ENCODE data around the gene FCHSD2. TPM values are rescaled to one million over a fixed set of nuclear protein-coding genes. Genes with fewer than 3 reads are reported as not detected.

Gene FCHSD2
- polyA plus RNA-seq, 4 donors = 2.0 to 25.1 (median 7.9) TPM

DNA sequence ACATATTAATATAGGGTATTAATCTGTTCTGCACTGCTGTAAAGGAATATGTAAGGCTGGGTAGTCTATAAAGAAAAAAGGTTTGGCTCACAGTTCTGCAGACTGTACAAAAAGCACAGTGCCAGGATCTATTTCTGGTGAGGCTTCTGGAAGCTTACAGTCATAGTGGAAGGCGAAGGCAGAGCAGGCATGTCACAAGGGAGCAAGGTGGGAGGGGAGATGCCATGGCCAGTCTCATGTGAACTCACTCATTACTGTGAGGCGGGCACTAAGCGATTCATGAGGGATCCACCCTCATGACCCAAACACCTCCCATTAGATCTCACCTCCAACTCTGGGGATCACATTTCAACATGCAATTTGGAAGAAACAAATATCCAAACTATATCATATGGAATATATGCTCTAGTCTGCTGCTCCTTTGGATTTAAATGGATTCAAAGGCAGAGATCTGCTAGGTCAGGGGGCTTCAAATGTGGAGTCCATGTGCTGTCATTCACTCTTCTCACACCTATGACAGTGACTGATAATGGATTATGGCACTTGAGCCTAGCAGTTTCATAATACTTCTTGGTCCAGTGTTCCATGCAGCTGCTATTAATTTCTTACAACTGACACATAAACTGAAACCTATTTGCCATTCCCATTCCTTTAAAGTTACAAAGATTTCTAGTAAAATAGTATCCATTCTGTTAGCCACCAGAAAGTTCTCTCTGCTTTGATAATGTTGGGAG is 182.0 kb downstream of the FCHSD2 start:
- no peak overlapping the region for H3K4me3 ChIP-seq (ENCODE audit: low read depth in 1 of 3, low read length in 3 of 3)
- H3K27me3 ChIP-seq (ENCODE audit: control insufficient read depth in 3 of 3, insufficient read depth in 3 of 3, low read length in 3 of 3) = no peaks in the 10 kb centered on the region
- no peak overlapping the region for H3K27ac ChIP-seq (ENCODE audit: low read depth in 1 of 3, low read length in 2 of 3)
- H3K36me3 ChIP-seq (ENCODE audit: control insufficient read depth in 3 of 3, insufficient read depth in 2 of 3, low read depth in 1 of 3, low read length in 3 of 3) = peaks cover 0 to 2% (median 0%) of the 10 kb centered on the region in 3 donors
- H3K9me3 ChIP-seq (ENCODE audit: control insufficient read depth in 2 of 2, insufficient read depth in 1 of 2, low read depth in 1 of 2, low read length in 1 of 2) = no peaks in the 10 kb centered on the region
- DNase-seq (no peak), FAIRE-seq (no peak)
- H3K4me1 ChIP-seq (ENCODE audit: control insufficient read depth in 3 of 3, insufficient read depth in 2 of 3, low read depth in 1 of 3, low read length in 2 of 3) = no peaks in the 10 kb centered on the region
- 95 to 100% (median 97%) methylated on average over 3 of the region's 3 CpGs for WGBS, 3 donors

GRCh38 chr11:72958791-72959190 is 183.3 kb downstream of the FCHSD2 start:
- H3K9me3 ChIP-seq (ENCODE audit: control insufficient read depth in 2 of 2, insufficient read depth in 1 of 2, low read depth in 1 of 2, low read length in 1 of 2) = no peaks in the 10 kb centered on the region
- DNase-seq = no peak
- no peak overlapping the region for H3K4me3 ChIP-seq (ENCODE audit: low read depth in 1 of 3, low read length in 3 of 3)
- FAIRE-seq = no peak
- 91 to 95% (median 93%) methylated on average over 2 of the region's 2 CpGs for WGBS, 3 donors
- no peak overlapping the region for H3K27ac ChIP-seq (ENCODE audit: low read depth in 1 of 3, low read length in 2 of 3)
- H3K4me1 ChIP-seq (ENCODE audit: control insufficient read depth in 3 of 3, insufficient read depth in 2 of 3, low read depth in 1 of 3, low read length in 2 of 3) = peaks cover 0 to 5% (median 0%) of the 10 kb centered on the region in 3 donors
- H3K36me3 ChIP-seq (ENCODE audit: control insufficient read depth in 3 of 3, insufficient read depth in 2 of 3, low read depth in 1 of 3, low read length in 3 of 3) = peaks cover 0 to 2% (median 0%) of the 10 kb centered on the region in 3 donors
- H3K27me3 ChIP-seq (ENCODE audit: control insufficient read depth in 3 of 3, insufficient read depth in 3 of 3, low read length in 3 of 3) = no peaks in the 10 kb centered on the region

DNA sequence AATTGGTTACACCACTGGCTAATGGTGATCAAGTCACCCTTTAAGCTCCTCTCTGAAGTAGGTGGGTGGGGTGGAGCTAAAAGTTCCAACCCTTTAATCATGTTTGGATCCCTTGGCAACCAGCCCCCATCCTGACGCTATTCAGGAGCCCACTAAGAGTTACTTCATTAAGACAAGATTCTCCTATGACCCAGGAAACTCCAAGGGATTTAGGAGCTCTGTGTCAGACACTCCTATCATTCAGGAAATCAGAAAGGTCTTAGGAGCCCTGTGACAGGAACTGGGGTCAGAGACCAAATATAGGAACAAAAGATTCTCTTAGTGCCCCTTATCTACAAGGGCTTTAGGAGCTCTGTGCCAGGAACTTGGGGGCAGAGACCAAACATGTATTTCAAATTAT is 186.7 kb downstream of the FCHSD2 start:
- Histone ChIP-seq H3K4me3 (ENCODE audit: low read depth in 1 of 3, low read length in 3 of 3) (no peak overlapping the region), H3K36me3 (ENCODE audit: control insufficient read depth in 3 of 3, insufficient read depth in 2 of 3, low read depth in 1 of 3, low read length in 3 of 3) (no peaks in the 10 kb centered on the region), H3K9me3 (ENCODE audit: control insufficient read depth in 2 of 2, insufficient read depth in 1 of 2, low read depth in 1 of 2, low read length in 1 of 2) (no peaks in the 10 kb centered on the region), H3K4me1 (ENCODE audit: control insufficient read depth in 3 of 3, insufficient read depth in 2 of 3, low read depth in 1 of 3, low read length in 2 of 3) (peaks cover 0 to 12% (median 0%) of the 10 kb centered on the region in 3 donors), H3K27me3 (ENCODE audit: control insufficient read depth in 3 of 3, insufficient read depth in 3 of 3, low read length in 3 of 3) (no peaks in the 10 kb centered on the region), H3K27ac (ENCODE audit: low read depth in 1 of 3, low read length in 2 of 3) (no peak overlapping the region)
- DNase-seq (no peak), FAIRE-seq (no peak)
- WGBS, 3 donors = 32 to 70% (median 46%) methylated on average over 1 of the region's 1 CpG

DNA sequence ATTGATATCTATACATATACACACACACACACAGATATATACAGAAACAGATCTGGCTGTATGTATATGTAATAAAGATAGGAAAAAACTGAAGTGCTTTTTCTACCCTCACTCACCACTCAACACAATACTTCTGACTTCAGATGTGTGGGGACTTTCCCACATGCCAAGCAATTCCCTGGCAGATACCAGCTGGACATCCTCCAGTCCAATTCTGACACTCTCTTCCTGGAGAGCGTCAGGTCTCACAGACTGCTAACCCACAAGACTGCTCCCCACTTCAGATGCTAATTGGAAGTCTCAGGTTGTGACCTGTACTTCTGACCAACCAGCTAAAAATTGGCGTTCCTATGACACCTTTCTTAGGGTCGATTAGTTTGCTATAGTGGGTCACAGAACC is 187.3 kb downstream of the FCHSD2 start:
- WGBS, 3 donors = 78 to 84% (median 82%) methylated on average over 3 of the region's 3 CpGs
- no peak for DNase-seq
- H3K4me3 ChIP-seq (ENCODE audit: low read depth in 1 of 3, low read length in 3 of 3) = no peak overlapping the region
- no peak for FAIRE-seq
- no peak overlapping the region for H3K27ac ChIP-seq (ENCODE audit: low read depth in 1 of 3, low read length in 2 of 3)
- H3K27me3 ChIP-seq (ENCODE audit: control insufficient read depth in 3 of 3, insufficient read depth in 3 of 3, low read length in 3 of 3) = no peaks in the 10 kb centered on the region
- H3K36me3 ChIP-seq (ENCODE audit: control insufficient read depth in 3 of 3, insufficient read depth in 2 of 3, low read depth in 1 of 3, low read length in 3 of 3) = no peaks in the 10 kb centered on the region
- no peaks in the 10 kb centered on the region for H3K9me3 ChIP-seq (ENCODE audit: control insufficient read depth in 2 of 2, insufficient read depth in 1 of 2, low read depth in 1 of 2, low read length in 1 of 2)
- H3K4me1 ChIP-seq (ENCODE audit: control insufficient read depth in 3 of 3, insufficient read depth in 2 of 3, low read depth in 1 of 3, low read length in 2 of 3) = peaks cover 0 to 12% (median 0%) of the 10 kb centered on the region in 3 donors

- H3K27ac ChIP-seq (ENCODE audit: low read depth in 1 of 3, low read length in 2 of 3) = peak overlapping the region in 1 of 3 donors; percentile 41
- WGBS, 3 donors = 93 to 97% (median 95%) methylated on average over 2 of the region's 2 CpGs
- no peaks in the 10 kb centered on the region for H3K27me3 ChIP-seq (ENCODE audit: control insufficient read depth in 3 of 3, insufficient read depth in 3 of 3, low read length in 3 of 3)
- no peaks in the 10 kb centered on the region for H3K36me3 ChIP-seq (ENCODE audit: control insufficient read depth in 3 of 3, insufficient read depth in 2 of 3, low read depth in 1 of 3, low read length in 3 of 3)
- DNase-seq (peak in 1 of 2 donors; percentile 54), FAIRE-seq (no peak)
- no peak overlapping the region for H3K4me3 ChIP-seq (ENCODE audit: low read depth in 1 of 3, low read length in 3 of 3)
- H3K9me3 ChIP-seq (ENCODE audit: control insufficient read depth in 2 of 2, insufficient read depth in 1 of 2, low read depth in 1 of 2, low read length in 1 of 2) = peaks cover 0 to 5% of the 10 kb centered on the region in 2 donors
- H3K4me1 ChIP-seq (ENCODE audit: control insufficient read depth in 3 of 3, insufficient read depth in 2 of 3, low read depth in 1 of 3, low read length in 2 of 3) = peaks cover 0 to 12% (median 0%) of the 10 kb centered on the region in 3 donors
Measured at GRCh38 chr11:72953637-72954036, 188.5 kb downstream of the FCHSD2 start.

DNA sequence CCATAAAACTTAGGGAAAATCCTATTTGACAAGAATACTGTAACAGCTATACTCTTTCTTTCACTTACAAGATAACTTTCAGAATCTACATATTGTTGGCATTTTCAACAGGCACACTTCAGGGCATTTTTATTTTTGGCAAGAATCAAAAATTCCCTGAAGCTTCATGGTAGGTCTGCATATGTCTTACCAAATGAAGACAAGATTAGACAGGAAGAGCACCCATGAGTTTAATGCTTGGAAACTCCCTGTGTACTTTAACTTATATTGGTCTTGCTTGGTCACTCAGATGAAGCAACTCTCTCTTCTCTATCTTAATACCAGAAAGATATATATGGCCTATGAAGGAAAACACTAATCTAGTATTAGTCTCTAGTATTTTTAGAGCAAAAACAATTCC is 190.2 kb downstream of the FCHSD2 start:
- H3K9me3 ChIP-seq (ENCODE audit: control insufficient read depth in 2 of 2, insufficient read depth in 1 of 2, low read depth in 1 of 2, low read length in 1 of 2) = peaks cover 0 to 5% of the 10 kb centered on the region in 2 donors
- no peak overlapping the region for H3K4me3 ChIP-seq (ENCODE audit: low read depth in 1 of 3, low read length in 3 of 3)
- FAIRE-seq (no peak), DNase-seq (no peak)
- H3K36me3 ChIP-seq (ENCODE audit: control insufficient read depth in 3 of 3, insufficient read depth in 2 of 3, low read depth in 1 of 3, low read length in 3 of 3) = peaks cover 0 to under 1% (median 0%) of the 10 kb centered on the region in 3 donors
- H3K4me1 ChIP-seq (ENCODE audit: control insufficient read depth in 3 of 3, insufficient read depth in 2 of 3, low read depth in 1 of 3, low read length in 2 of 3) = peaks cover 0 to 12% (median 0%) of the 10 kb centered on the region in 3 donors
- no peaks in the 10 kb centered on the region for H3K27me3 ChIP-seq (ENCODE audit: control insufficient read depth in 3 of 3, insufficient read depth in 3 of 3, low read length in 3 of 3)
- peak overlapping the region in 1 of 3 donors; percentile 25 for H3K27ac ChIP-seq (ENCODE audit: low read depth in 1 of 3, low read length in 2 of 3)

DNA sequence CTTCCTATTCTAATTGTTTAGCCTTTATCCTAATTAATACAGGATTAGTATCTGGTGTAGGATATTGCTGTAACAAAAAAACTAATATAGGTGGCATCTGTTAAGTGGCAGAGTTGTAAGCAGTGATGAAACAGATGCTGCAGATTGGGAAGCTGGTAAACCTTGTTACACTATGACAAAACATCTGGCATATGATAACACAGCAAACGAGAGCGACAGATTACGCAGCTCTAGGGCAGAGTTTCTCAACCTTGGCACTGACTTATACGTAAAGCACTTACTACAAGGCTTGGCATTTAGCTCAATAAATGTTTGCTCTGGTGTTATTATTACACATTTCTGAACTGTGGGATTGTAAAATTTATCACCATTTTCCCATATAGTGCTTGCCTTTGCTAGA is 190.9 kb downstream of the FCHSD2 start:
- peaks cover 0 to 3% (median 0%) of the 10 kb centered on the region in 3 donors for H3K36me3 ChIP-seq (ENCODE audit: control insufficient read depth in 3 of 3, insufficient read depth in 2 of 3, low read depth in 1 of 3, low read length in 3 of 3)
- H3K4me1 ChIP-seq (ENCODE audit: control insufficient read depth in 3 of 3, insufficient read depth in 2 of 3, low read depth in 1 of 3, low read length in 2 of 3) = peaks cover 0 to 12% (median 0%) of the 10 kb centered on the region in 3 donors
- no peaks in the 10 kb centered on the region for H3K27me3 ChIP-seq (ENCODE audit: control insufficient read depth in 3 of 3, insufficient read depth in 3 of 3, low read length in 3 of 3)
- no peak for FAIRE-seq
- DNase-seq = no peak
- H3K27ac ChIP-seq (ENCODE audit: low read depth in 1 of 3, low read length in 2 of 3) = no peak overlapping the region
- H3K4me3 ChIP-seq (ENCODE audit: low read depth in 1 of 3, low read length in 3 of 3) = no peak overlapping the region
- H3K9me3 ChIP-seq (ENCODE audit: control insufficient read depth in 2 of 2, insufficient read depth in 1 of 2, low read depth in 1 of 2, low read length in 1 of 2) = peaks cover 0 to 5% of the 10 kb centered on the region in 2 donors
- 64 to 68% (median 64%) methylated on average over 4 of the region's 4 CpGs for WGBS, 3 donors

- WGBS, 3 donors = 92 to 97% (median 93%) methylated on average over 3 of the region's 3 CpGs
- no peak overlapping the region for H3K4me3 ChIP-seq (ENCODE audit: low read depth in 1 of 3, low read length in 3 of 3)
- H3K27me3 ChIP-seq (ENCODE audit: control insufficient read depth in 3 of 3, insufficient read depth in 3 of 3, low read length in 3 of 3) = no peaks in the 10 kb centered on the region
- peaks cover 0 to 5% of the 10 kb centered on the region in 2 donors for H3K9me3 ChIP-seq (ENCODE audit: control insufficient read depth in 2 of 2, insufficient read depth in 1 of 2, low read depth in 1 of 2, low read length in 1 of 2)
- H3K4me1 ChIP-seq (ENCODE audit: control insufficient read depth in 3 of 3, insufficient read depth in 2 of 3, low read depth in 1 of 3, low read length in 2 of 3) = peaks cover 0 to 12% (median 0%) of the 10 kb centered on the region in 3 donors
- FAIRE-seq = no peak
- DNase-seq = no peak
- H3K27ac ChIP-seq (ENCODE audit: low read depth in 1 of 3, low read length in 2 of 3) = no peak overlapping the region
- peaks cover 0 to 3% (median 0%) of the 10 kb centered on the region in 3 donors for H3K36me3 ChIP-seq (ENCODE audit: control insufficient read depth in 3 of 3, insufficient read depth in 2 of 3, low read depth in 1 of 3, low read length in 3 of 3)
Measured at GRCh38 chr11:72950685-72951084, 191.4 kb downstream of the FCHSD2 start.
